IPS-11a (cell line): ENCODE measurements around the gene DPPA3.
"Not testable (repeated sequence)": the region's sequence is repeated elsewhere in the genome, so short reads cannot be mapped to it uniquely, and the experiment has no call there.

Experiments
- H3K4me3 ChIP-seq: one replicate; pipeline ENCODE4 v1.5.1; 2013; ENCODE audit warnings: low read depth, low read length, control low read depth

DPPA3 gene

GRCh38 chr12:7729746-7730145, 18.5 kb downstream of the DPPA3 start:
- H3K4me3 ChIP-seq = no peak overlapping the region

DNA sequence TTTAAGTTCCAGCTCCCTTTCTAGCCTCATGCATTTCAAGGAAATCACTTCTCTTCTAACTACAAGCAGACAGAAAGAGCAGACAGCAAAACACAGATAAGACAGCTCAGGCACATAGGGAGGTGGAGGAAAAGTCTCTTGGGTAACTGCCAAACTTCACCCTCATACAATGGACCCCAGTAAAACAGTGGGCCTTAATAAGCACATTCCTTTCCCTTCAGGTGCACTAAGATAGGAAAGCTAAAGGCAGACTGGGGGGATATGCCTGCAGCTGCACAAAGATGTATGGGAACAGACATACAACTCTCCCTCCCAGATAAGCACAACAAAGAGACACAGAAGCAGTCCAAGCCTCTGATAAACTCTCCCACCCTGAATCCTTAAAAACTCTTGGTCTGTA, 19.8 kb downstream of the DPPA3 start:
- not testable (repeated sequence) for H3K4me3 ChIP-seq

- H3K4me3 ChIP-seq = no peak overlapping the region
Observed at GRCh38 chr12:7731486-7731885, 20.3 kb downstream of the DPPA3 start.

DNA sequence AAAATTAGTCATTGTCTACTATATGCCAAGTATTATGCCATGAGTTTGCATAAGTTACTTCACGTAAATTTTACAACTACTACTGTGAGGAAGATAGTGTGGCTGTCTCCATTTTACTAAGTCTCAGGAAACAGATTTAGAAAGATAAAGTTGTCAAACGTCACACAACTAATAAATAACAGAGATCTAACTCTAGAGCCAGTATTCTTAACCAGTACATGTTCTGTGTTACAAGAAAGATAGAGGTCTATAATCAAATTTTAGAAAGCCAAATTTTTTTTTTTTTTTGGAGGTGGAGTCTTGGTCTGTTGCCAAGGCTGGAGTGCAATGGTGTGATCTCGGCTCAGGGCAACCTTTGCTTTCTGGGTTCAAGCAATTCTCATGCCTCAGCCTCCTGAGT, 21.8 kb downstream of the DPPA3 start:
- H3K4me3 ChIP-seq = no peak overlapping the region

DNA sequence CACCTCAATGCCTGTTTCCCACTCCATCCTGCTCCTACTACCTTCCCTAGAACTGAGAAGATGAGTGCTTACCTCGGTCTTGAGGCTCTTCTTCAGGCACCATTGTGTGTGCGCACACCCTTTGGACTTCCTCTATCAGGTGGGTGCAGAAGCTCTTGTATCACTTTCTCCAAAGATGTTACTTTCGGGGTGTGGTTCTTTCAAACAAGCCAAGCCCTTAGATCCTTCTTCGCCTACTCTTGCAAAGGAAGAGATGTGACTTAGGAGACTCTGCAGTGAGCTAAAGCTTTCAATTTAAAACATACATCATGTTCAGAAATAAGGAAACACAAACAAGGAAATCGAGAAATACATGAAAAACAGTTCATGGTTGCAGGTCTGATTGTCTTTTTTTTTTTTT, 36.0 kb downstream of the DPPA3 start, which contains the start of gene CLEC4C:
Gene CLEC4C, minus strand, starts transcription at position 130 of the 400 bp plus-strand sequence. Its CDS starts 27 bp downstream, at position 103.
- H3K4me3 ChIP-seq = no peak within 1 kb of the TSS

DNA sequence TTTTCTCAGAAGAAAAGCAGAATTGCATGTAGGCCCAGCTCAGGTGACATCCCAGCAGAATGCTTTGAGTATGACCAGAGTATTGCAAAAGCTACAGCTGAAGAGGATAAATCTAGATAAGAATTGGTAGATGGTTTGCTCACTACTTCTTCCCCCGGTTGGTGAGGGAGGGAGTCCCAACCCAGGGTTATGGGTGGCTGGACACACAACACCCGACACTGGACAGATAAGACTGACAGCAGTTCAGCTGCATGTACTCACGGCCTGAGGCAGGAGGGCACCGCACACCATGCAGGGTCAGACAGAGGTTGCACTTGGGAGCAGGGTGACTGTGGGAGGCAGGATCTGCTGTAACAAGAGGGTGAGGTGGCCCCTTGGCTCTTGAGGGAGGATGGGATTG, 37.6 kb downstream of the DPPA3 start:
- H3K4me3 ChIP-seq = no peak overlapping the region

DNA sequence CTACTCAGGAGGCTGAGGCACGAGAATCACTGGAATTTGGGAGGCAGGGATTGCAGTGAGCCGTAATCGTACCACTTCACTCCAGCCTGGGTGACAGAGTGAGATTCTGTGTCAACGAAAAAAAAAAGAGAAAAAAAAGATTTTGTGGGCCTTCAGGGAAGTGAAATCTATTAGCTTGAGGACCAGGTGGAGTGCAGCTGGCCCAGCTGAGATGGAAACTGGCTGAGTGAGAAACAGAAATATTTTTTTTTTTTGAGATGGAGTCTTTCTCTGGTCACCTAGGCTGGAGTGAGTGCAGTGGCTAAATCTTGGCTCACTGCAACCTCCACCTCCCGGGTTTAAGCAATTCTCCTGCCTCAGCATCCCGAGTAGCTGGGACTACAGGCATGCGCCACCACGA, 38.2 kb downstream of the DPPA3 start:
- H3K4me3 ChIP-seq = no peak overlapping the region

DNA sequence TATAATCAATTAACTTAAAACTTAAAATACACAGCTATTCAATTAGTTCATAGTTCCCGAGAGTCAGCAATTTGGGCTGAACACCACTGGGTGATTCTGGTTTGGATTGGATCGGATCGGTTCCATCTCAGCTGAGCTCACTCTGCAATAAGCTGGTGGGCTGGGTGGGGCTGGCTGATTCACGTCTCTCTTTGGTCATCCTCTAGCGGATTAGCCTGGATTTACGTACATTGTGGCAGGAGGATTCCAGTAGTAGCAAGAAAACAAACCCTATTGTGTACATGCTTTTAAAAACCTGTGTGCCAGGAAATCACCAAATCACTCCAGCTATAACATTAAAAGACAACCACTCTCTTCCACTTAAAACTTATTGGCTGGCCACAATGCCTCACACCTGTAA, 39.1 kb downstream of the DPPA3 start:
- no peak overlapping the region for H3K4me3 ChIP-seq

GRCh38 chr12:7751394-7751793, 40.2 kb downstream of the DPPA3 start:
- H3K4me3 ChIP-seq = no peak overlapping the region

DNA sequence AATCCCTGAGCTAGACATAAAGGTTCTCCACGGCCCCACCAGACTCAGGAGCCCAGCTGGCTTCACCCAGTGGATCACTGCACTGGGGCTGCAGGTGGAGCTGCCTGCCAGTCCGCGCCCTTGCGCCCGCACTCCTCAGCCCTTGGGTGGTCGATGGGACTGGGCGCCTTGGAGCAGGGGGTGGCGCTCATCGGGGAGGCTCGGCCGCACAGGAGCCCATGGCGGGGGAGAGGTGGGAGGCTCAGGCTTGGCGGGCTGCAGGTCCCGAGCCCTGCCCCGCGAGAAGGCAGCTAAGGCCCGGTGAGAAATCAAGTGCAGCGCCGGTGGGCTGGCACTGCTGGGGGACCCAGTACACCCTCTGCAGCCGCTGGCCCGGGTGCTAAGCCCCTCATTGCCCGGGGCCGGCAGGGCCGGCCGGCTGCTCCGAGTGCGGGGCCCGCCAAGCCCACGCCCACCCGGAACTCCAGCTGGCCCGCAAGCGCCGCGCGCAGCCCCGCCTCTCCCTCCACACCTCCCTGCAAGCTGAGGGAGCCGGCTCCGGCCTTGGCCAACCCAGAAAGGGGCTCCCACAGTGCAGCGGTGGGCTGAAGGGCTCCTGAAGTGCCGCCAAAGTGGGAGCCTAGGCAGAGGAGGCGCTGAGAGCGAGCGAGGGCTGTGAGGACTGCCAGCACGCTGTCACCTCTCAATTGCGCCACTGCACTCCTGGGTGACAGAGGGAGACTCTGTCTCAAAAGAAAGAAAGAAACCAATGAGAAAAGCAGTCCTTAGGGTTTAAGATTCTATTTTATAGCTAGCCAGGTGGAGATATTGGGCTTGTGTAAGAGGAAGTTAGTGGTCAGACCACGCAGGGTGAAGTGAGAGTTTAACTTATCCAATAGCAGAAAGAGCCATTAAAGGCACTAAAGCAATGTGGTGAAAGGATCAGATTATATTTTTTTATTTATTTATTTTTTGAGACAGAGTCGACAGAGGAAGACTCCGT, 41.0 kb downstream of the DPPA3 start:
- H3K4me3 ChIP-seq = not testable (repeated sequence)

- H3K4me3 ChIP-seq = not testable (repeated sequence)
Observed at GRCh38 chr12:7755668-7756067, 44.4 kb downstream of the DPPA3 start.

DNA sequence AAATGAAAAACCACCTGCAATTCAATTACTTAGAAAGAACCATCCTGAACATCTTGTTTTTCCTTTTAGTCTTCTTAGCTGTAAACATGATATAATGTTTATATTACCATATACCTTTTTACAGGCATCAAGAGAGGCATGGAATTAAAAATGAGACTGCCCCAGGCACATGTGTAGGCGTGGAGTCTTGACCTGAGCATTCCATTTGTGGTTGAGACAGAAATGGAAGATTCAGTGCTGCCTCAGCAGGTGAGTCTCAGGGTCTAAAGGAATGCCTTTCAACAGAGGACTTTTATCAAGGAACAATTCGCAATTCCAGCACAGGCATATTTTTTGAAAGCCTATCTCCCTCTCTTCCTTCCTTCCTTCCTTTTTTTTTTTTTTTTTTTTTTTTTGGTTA, 45.8 kb downstream of the DPPA3 start:
- no peak overlapping the region for H3K4me3 ChIP-seq

GRCh38 chr12:7758766-7759140, 47.5 kb downstream of the DPPA3 start:
- no peak overlapping the region for H3K4me3 ChIP-seq
